Measurements from ENCODE around the gene MSANTD3.

Gene MSANTD3

DNA sequence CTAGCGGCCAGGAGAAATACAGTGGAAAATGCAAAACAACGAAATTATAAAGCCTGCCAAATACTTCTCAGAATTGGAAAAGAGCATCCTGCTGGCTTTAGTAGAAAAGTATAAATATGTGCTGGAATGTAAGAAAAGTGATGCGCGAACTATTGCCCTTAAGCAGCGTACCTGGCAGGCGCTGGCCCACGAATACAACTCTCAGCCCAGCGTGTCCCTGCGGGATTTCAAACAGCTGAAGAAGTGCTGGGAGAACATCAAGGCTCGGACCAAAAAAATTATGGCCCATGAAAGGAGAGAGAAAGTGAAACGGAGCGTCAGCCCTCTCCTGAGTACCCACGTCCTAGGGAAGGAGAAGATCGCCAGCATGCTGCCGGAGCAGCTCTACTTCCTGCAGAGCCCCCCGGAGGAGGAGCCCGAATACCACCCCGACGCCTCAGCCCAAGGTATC is 15.0 kb downstream of the MSANTD3 start:
- no peak overlapping the region for H3K4me3 ChIP-seq (ENCODE audit: low read length)
- TF ChIP-seq, protein P1, sequence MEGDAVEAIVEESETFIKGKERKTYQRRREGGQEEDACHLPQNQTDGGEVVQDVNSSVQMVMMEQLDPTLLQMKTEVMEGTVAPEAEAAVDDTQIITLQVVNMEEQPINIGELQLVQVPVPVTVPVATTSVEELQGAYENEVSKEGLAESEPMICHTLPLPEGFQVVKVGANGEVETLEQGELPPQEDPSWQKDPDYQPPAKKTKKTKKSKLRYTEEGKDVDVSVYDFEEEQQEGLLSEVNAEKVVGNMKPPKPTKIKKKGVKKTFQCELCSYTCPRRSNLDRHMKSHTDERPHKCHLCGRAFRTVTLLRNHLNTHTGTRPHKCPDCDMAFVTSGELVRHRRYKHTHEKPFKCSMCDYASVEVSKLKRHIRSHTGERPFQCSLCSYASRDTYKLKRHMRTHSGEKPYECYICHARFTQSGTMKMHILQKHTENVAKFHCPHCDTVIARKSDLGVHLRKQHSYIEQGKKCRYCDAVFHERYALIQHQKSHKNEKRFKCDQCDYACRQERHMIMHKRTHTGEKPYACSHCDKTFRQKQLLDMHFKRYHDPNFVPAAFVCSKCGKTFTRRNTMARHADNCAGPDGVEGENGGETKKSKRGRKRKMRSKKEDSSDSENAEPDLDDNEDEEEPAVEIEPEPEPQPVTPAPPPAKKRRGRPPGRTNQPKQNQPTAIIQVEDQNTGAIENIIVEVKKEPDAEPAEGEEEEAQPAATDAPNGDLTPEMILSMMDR (conservative IDR thresholded peaks at IDR 0.05; ENCODE audit: low read length): no peak
- DNase-seq (ENCODE audit: low read depth): no peak

- no peak overlapping the region for H3K4me3 ChIP-seq (ENCODE audit: low read length)
- TF ChIP-seq, protein P1 (conservative IDR thresholded peaks at IDR 0.05; ENCODE audit: low read length): no peak
- peak; percentile 63 for DNase-seq (ENCODE audit: low read depth)
These were observed 17.1 kb downstream of the MSANTD3 start for GRCh38 chr9:100443781-100444768.

DNA sequence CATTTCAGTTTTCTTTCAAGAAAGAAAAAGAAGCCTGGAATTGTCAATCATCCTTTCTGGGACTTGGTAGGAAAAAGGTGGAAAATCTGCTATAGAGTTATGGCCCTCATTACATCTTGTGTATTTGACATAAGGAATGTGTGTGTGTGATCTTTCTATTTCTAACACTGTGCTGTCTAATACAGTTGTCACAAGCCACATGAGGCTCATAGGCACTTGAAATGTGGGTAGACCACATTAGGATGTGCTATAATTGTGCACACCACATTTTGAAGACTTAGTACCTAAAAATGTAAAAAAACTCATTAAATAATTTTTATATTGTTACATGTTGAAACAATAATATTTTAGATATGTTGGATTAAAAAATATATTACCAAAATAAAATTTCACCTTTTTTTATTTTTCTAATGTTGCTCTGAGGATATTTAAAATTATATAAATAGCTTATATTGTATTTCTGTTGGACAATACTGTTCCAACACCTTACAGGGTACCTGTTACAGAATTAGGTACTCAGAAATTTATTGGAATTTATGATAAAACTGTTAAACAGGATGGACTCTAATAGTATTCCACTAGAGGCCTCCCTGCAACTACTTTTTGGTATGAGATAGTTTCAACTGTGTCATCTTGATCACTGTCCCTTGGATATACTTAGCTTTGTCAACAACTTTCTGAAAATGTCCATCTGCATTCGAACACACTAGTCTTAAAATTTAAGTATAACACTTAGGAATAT is 18.4 kb downstream of the MSANTD3 start:
- H3K4me3 ChIP-seq (ENCODE audit: low read length): no peak overlapping the region
- DNase-seq (ENCODE audit: low read depth): no peak
- TF ChIP-seq, protein P1 (conservative IDR thresholded peaks at IDR 0.05; ENCODE audit: low read length): no peak

GRCh38 chr9:100445903-100446549 is 19.1 kb downstream of the MSANTD3 start:
- no peak for DNase-seq (ENCODE audit: low read depth)
- TF ChIP-seq, protein P1 (conservative IDR thresholded peaks at IDR 0.05; ENCODE audit: low read length): no peak
- H3K4me3 ChIP-seq (ENCODE audit: low read length): no peak overlapping the region

DNA sequence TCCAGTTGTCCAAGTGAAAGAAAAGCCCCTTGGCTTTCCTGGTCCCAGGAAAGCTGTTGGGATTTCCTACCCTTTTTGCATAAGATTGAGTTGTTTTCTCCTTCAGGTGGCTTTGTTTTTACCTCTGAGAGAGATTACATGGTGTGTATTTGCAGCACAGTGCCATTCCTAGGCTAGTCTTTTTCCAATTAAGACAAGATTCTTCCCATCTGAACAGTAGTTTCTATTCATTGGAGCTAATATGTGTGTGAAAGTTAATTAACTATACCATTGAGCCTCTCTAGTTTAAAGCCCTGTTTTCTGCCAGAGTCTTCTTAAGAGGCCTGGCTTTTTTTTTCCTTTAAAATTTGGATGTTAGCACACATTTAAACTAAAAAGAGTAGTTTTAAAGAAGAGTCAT is 20.1 kb downstream of the MSANTD3 start:
- TF ChIP-seq, protein P1 (conservative IDR thresholded peaks at IDR 0.05; ENCODE audit: low read length): no peak
- H3K4me3 ChIP-seq (ENCODE audit: low read length): no peak overlapping the region
- no peak for DNase-seq (ENCODE audit: low read depth)

GRCh38 chr9:100448266-100448665 is 21.3 kb downstream of the MSANTD3 start:
- DNase-seq (ENCODE audit: low read depth): no peak
- TF ChIP-seq, protein P1 (conservative IDR thresholded peaks at IDR 0.05; ENCODE audit: low read length): no peak
- H3K4me3 ChIP-seq (ENCODE audit: low read length): no peak overlapping the region
